Effector CD4-positive, alpha-beta T cell (primary cell): ENCODE results near the gene CSNK1G1.
"Not testable (repeated sequence)": the region's sequence is repeated elsewhere in the genome, so short reads cannot be mapped to it uniquely, and the experiment has no call there.

Experiments
- DNase-seq: peaks from one replicate; pipeline ENCODE4 v3.0.0-alpha.2; 2020
- total RNA-seq: gene quantifications from one replicate; lab custom pipeline; 2026; lab: John Stamatoyannopoulos, UW

CSNK1G1 gene
- total RNA-seq, result 42.6 reads per million, percentile 65 among the genes with 10 or more reads in this experiment

- DNase-seq, result peak; percentile 91
These were observed at the start of gene CSNK1G1 for GRCh38 chr15:64355944-64356709. Gene CSNK1G1, minus strand, starts transcription at chr15:64356173. Its CDS starts 55,674 bp downstream, at chr15:64300499.

- DNase-seq, result no peak
These were observed 44.6 kb upstream of the CSNK1G1 start for GRCh38 chr15:64400583-64400982.

- no peak for DNase-seq
These were observed 42.6 kb upstream of the CSNK1G1 start for GRCh38 chr15:64398575-64398974.

- DNase-seq, result no peak
These were observed 40.8 kb upstream of the CSNK1G1 start for GRCh38 chr15:64396789-64397188.

- DNase-seq, result not testable (repeated sequence)
These were observed 36.5 kb upstream of the CSNK1G1 start for GRCh38 chr15:64392471-64392870.

- no peak for DNase-seq
These were observed 33.1 kb upstream of the CSNK1G1 start for GRCh38 chr15:64389036-64389435.

- peak; percentile 93 for DNase-seq
These were observed 31.7 kb upstream of the CSNK1G1 start, which contains the start of gene TRIP4 for GRCh38 chr15:64387562-64388168. Gene TRIP4, plus strand, starts transcription at chr15:64387836. Its CDS starts 28 bp downstream, at chr15:64387864.

GRCh38 chr15:64386291-64386690 lies 30.3 kb upstream of the CSNK1G1 start:
- no peak for DNase-seq

GRCh38 chr15:64383760-64384159 lies 27.8 kb upstream of the CSNK1G1 start:
- DNase-seq, result no peak

GRCh38 chr15:64381000-64381751 lies 25.2 kb upstream of the CSNK1G1 start, which contains the start of gene PCLAF:
Gene PCLAF, minus strand, starts transcription at chr15:64381441. Its CDS starts 70 bp downstream, at chr15:64381371.
- peak; percentile 92 for DNase-seq

- not testable (repeated sequence) for DNase-seq
These were observed 24.3 kb upstream of the CSNK1G1 start for GRCh38 chr15:64380130-64380870.

GRCh38 chr15:64379216-64379960 lies 23.4 kb upstream of the CSNK1G1 start:
- no peak for DNase-seq

GRCh38 chr15:64373360-64373759 lies 17.4 kb upstream of the CSNK1G1 start:
- DNase-seq, result no peak

- DNase-seq, result not testable (repeated sequence)
These were observed 15.4 kb upstream of the CSNK1G1 start for GRCh38 chr15:64371383-64371782.

GRCh38 chr15:64369078-64369607 lies 13.2 kb upstream of the CSNK1G1 start:
- DNase-seq, result no peak

- DNase-seq, result no peak
These were observed 5.3 kb upstream of the CSNK1G1 start for GRCh38 chr15:64361259-64361658.

GRCh38 chr15:64356710-64357040 lies 702 bp upstream of the CSNK1G1 start:
- DNase-seq, result no peak

- peak; percentile 2 for DNase-seq
These were observed 527 bp downstream of the CSNK1G1 start for GRCh38 chr15:64355348-64355943.

GRCh38 chr15:64354688-64355344 lies 1.2 kb downstream of the CSNK1G1 start:
- DNase-seq, result no peak

GRCh38 chr15:64351265-64351664 lies 4.7 kb downstream of the CSNK1G1 start:
- no peak for DNase-seq

GRCh38 chr15:64349375-64349774 lies 6.6 kb downstream of the CSNK1G1 start:
- DNase-seq, result no peak
